ENCODE data around the gene FAM50A.

DNA sequence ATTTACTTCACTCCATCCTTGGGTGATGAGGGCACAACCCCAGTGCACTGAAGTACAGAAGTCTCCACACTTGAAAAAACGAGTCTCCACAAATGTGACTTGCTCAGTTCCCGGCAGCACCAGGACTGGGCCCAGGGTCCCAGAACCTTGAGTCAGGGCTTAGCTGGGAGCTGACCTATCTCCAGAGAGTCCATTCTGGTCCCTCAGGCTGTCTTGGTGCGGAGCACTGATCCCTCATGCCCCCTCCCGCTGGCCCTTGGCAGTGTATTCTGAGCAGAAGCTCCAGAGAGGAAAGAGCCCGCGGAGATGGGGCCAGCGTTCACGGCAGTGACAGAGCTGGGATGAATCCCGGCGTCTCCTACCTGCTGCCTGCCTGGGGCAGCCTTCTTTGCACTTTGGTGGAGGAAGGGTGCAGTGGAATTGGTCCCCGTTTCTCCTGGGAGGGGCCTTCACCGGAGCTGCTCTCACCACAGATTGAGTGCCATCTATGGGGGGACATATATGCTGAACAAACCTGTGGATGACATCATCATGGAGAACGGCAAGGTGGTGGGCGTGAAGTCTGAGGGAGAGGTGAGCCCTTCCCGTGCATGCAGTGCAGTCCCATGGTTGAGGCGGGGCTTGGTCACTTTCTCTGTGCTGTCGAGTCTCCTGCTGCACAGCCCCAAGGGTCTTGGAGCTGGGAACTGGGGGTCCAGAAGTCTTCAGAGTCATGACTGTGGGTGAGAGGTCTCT, 3.2 kb upstream of the FAM50A start:
- TF ChIP-seq, protein P1, sequence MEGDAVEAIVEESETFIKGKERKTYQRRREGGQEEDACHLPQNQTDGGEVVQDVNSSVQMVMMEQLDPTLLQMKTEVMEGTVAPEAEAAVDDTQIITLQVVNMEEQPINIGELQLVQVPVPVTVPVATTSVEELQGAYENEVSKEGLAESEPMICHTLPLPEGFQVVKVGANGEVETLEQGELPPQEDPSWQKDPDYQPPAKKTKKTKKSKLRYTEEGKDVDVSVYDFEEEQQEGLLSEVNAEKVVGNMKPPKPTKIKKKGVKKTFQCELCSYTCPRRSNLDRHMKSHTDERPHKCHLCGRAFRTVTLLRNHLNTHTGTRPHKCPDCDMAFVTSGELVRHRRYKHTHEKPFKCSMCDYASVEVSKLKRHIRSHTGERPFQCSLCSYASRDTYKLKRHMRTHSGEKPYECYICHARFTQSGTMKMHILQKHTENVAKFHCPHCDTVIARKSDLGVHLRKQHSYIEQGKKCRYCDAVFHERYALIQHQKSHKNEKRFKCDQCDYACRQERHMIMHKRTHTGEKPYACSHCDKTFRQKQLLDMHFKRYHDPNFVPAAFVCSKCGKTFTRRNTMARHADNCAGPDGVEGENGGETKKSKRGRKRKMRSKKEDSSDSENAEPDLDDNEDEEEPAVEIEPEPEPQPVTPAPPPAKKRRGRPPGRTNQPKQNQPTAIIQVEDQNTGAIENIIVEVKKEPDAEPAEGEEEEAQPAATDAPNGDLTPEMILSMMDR (IDR thresholded peaks at IDR 0.05; ENCODE audit: insufficient read depth, low read length), result no peak
- no peak for TF ChIP-seq POLR2AphosphoS5 (IDR thresholded peaks at IDR 0.05; ENCODE audit: low read depth)
- TF ChIP-seq, protein P2, sequence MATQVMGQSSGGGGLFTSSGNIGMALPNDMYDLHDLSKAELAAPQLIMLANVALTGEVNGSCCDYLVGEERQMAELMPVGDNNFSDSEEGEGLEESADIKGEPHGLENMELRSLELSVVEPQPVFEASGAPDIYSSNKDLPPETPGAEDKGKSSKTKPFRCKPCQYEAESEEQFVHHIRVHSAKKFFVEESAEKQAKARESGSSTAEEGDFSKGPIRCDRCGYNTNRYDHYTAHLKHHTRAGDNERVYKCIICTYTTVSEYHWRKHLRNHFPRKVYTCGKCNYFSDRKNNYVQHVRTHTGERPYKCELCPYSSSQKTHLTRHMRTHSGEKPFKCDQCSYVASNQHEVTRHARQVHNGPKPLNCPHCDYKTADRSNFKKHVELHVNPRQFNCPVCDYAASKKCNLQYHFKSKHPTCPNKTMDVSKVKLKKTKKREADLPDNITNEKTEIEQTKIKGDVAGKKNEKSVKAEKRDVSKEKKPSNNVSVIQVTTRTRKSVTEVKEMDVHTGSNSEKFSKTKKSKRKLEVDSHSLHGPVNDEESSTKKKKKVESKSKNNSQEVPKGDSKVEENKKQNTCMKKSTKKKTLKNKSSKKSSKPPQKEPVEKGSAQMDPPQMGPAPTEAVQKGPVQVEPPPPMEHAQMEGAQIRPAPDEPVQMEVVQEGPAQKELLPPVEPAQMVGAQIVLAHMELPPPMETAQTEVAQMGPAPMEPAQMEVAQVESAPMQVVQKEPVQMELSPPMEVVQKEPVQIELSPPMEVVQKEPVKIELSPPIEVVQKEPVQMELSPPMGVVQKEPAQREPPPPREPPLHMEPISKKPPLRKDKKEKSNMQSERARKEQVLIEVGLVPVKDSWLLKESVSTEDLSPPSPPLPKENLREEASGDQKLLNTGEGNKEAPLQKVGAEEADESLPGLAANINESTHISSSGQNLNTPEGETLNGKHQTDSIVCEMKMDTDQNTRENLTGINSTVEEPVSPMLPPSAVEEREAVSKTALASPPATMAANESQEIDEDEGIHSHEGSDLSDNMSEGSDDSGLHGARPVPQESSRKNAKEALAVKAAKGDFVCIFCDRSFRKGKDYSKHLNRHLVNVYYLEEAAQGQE (IDR thresholded peaks at IDR 0.05; ENCODE audit: insufficient replicate concordance, low read depth), result no peak

All from HL-60 (cell line).